MM.1S (cell line): ENCODE measurements around the gene ADCY5.

Experiments
- DNase-seq: peaks from one replicate; pipeline ENCODE4 v3.0.0-alpha.2; 2015
- H2AFZ ChIP-seq: fragments of 300-600 bp; sonication (generic); 2 replicates; pipeline ENCODE4 v1.6.0; 2016; ENCODE audit warnings: antibody characterized with exemption, low read length
- H3F3A ChIP-seq: fragments of 300-600 bp; sonication (generic); 2 replicates; pipeline ENCODE4 v1.6.1; 2016; ENCODE audit warnings: mild to moderate bottlenecking, antibody characterized with exemption, low read length, moderate library complexity, mixed read lengths; ENCODE audit not compliant: insufficient read depth
- H3K27ac ChIP-seq: fragments of 300-600 bp; sonication (generic); 2 replicates; pipeline ENCODE4 v1.5.1; 2016; ENCODE audit warnings: mild to moderate bottlenecking, low read length
- H3K27me3 ChIP-seq: fragments of 300-600 bp; sonication (generic); replicated peaks from 2 replicates; pipeline ENCODE4 v1.6.0; 2016; ENCODE audit warnings: low read length; ENCODE audit not compliant: insufficient read depth
- H3K36me3 ChIP-seq: fragments of 300-600 bp; sonication (generic); replicated peaks from 2 replicates; pipeline ENCODE4 v1.6.1; 2016; ENCODE audit warnings: mild to moderate bottlenecking, low read length, mixed read lengths; ENCODE audit not compliant: insufficient read depth
- H3K4me1 ChIP-seq: fragments of 300-600 bp; sonication (generic); 2 replicates; pipeline ENCODE4 v1.6.1; 2016; ENCODE audit warnings: low read length, mixed read lengths
- H3K4me2 ChIP-seq: fragments of 300-600 bp; sonication (generic); 2 replicates; pipeline ENCODE4 v1.6.0; 2016; ENCODE audit warnings: low read depth, low read length
- H3K4me3 ChIP-seq: fragments of 300-600 bp; sonication (generic); 2 replicates; pipeline ENCODE4 v1.5.1; 2016; ENCODE audit warnings: low read length, mixed read lengths
- H3K79me2 ChIP-seq: fragments of 300-600 bp; sonication (generic); 2 replicates; pipeline ENCODE4 v1.6.1; 2016; ENCODE audit warnings: mixed run types, low read length, mixed read lengths
- H3K9ac ChIP-seq: fragments of 300-600 bp; sonication (generic); 2 replicates; pipeline ENCODE4 v1.6.1; 2016; ENCODE audit warnings: low read length, mixed read lengths
- H3K9me2 ChIP-seq: fragments of 300-600 bp; sonication (generic); replicated peaks from 2 replicates; pipeline ENCODE4 v1.6.1; 2016; ENCODE audit warnings: mild to moderate bottlenecking, low read length, mixed read lengths; ENCODE audit not compliant: insufficient read depth
- H3K9me3 ChIP-seq: fragments of 300-600 bp; sonication (generic); replicated peaks from 2 replicates; pipeline ENCODE4 v1.6.1; 2016; ENCODE audit warnings: mild to moderate bottlenecking, low read length, mixed read lengths; ENCODE audit not compliant: insufficient read depth
- H4K20me1 ChIP-seq: fragments of 300-600 bp; sonication (generic); 2 replicates; pipeline ENCODE4 v1.6.1; 2016; ENCODE audit warnings: mild to moderate bottlenecking, low read length, moderate library complexity, mixed read lengths; ENCODE audit not compliant: insufficient read depth
- EZH2 ChIP-seq: fragments of 300-600 bp; sonication (generic); optimal IDR thresholded peaks from 2 replicates; pipeline ENCODE3; 2017; ENCODE audit warnings: low read depth, mild to moderate bottlenecking, antibody characterized with exemption, low read length, mixed read lengths
- EZH2phosphoT487 ChIP-seq: fragments of 300-600 bp; sonication (generic); IDR thresholded peaks from 2 replicates; pipeline ENCODE4 v1.6.1; 2018; ENCODE audit warnings: antibody characterized with exemption, low read length
- TF ChIP-seq, protein P1 (sequence below): fragments of 300-600 bp; sonication (generic); IDR thresholded peaks from 2 replicates; pipeline ENCODE4 v1.5.1; 2016; ENCODE audit warnings: antibody characterized with exemption, low read length, mixed read lengths

ADCY5 gene

DNA sequence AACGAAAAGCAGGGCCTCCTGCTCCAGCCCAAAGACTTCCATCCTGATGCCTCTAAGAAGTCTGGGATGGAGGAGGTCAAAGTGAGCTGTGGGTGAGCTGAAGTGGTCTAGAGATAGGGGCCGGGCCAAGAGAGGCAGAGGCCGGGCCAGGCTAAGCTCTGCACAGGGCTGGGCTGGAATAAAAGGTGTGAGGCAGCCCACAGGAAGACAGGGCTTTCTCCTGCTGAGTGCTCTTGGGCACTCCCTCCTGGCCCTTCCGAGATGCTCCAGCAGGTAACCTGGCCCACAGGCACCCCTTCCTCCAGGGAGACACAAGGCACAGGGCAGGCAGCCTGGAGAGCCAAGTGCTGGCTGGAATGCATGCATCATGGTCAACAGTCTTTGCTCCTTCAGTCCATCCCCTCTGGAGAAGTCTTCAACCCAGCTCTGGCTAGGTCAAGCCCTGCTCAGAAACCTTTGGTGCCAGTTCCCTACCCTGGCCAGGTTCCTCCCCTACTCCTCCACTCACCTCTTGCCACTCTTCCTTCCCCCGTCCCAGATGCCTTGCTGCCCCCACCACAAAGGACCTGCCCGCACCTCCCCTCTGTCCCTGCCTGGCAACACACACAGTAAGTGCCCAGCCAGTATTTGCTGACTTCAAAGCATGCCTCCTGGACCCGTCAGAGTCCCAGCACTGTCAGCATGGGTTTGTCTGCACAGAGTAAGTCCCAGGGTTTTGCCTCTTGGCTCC, 153.6 kb downstream of the ADCY5 start:
- H3K27ac ChIP-seq: no peak overlapping the region
- no peak for DNase-seq
- no peaks in the 10 kb centered on the region for H3K4me1 ChIP-seq
- no peak overlapping the region for H3K9ac ChIP-seq
- H3F3A ChIP-seq: no peaks in the 10 kb centered on the region
- 0 out of 2 replicates have a peak, but pooled peaks cover 8% of the 10 kb centered on the region for H3K27me3 ChIP-seq
- H4K20me1 ChIP-seq: no peaks in the 10 kb centered on the region
- no peaks in the 10 kb centered on the region for H3K36me3 ChIP-seq
- H3K4me2 ChIP-seq: no peak overlapping the region
- H2AFZ ChIP-seq: no peak overlapping the region
- H3K79me2 ChIP-seq: no peaks in the 10 kb centered on the region
- TF ChIP-seq EZH2 (no peak), EZH2phosphoT487 (no peak)
- TF ChIP-seq, protein P1, sequence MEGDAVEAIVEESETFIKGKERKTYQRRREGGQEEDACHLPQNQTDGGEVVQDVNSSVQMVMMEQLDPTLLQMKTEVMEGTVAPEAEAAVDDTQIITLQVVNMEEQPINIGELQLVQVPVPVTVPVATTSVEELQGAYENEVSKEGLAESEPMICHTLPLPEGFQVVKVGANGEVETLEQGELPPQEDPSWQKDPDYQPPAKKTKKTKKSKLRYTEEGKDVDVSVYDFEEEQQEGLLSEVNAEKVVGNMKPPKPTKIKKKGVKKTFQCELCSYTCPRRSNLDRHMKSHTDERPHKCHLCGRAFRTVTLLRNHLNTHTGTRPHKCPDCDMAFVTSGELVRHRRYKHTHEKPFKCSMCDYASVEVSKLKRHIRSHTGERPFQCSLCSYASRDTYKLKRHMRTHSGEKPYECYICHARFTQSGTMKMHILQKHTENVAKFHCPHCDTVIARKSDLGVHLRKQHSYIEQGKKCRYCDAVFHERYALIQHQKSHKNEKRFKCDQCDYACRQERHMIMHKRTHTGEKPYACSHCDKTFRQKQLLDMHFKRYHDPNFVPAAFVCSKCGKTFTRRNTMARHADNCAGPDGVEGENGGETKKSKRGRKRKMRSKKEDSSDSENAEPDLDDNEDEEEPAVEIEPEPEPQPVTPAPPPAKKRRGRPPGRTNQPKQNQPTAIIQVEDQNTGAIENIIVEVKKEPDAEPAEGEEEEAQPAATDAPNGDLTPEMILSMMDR: no peak
- H3K9me3 ChIP-seq: no peaks in the 10 kb centered on the region
- no peak overlapping the region for H3K4me3 ChIP-seq
- no peaks in the 10 kb centered on the region for H3K9me2 ChIP-seq

DNA sequence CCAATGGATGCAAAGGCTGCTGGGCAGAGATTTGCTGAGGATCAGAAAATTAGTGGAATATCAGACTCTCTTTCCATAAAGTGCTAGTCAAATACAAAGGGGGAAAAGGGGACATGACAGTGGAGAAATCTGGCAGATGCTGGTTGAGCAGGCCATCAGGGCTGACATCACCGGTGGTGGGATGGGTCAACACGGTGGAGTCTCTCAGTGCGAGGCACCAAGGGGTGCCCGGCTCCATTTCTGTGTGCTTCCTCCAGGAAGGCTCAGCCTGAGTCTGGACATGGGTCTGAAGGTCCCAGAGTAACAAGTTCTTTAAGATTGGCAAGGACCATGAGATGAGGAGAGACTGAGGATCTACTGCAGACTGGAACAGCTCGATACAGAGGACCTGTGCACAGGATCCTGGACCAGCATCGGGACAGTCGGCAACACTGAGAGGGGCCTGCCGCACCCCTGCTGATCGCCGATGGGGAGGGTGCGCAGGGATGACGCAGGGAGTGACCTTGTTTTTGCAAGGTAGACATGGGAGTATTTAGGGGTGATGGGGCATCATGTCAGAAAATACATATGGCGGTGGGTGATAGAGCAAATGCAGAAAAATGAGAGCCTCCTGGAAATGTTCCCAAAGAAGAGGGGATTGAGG, 154.5 kb downstream of the ADCY5 start:
- no peaks in the 10 kb centered on the region for H3K4me1 ChIP-seq
- no peaks in the 10 kb centered on the region for H3F3A ChIP-seq
- no peak overlapping the region for H3K4me3 ChIP-seq
- H2AFZ ChIP-seq: no peak overlapping the region
- no peak overlapping the region for H3K9ac ChIP-seq
- H4K20me1 ChIP-seq: no peaks in the 10 kb centered on the region
- no peaks in the 10 kb centered on the region for H3K79me2 ChIP-seq
- DNase-seq: no peak
- H3K9me2 ChIP-seq: no peaks in the 10 kb centered on the region
- no peak overlapping the region for H3K27ac ChIP-seq
- no peaks in the 10 kb centered on the region for H3K9me3 ChIP-seq
- H3K27me3 ChIP-seq: 0 out of 2 replicates have a peak, but pooled peaks cover 8% of the 10 kb centered on the region
- H3K4me2 ChIP-seq: no peak overlapping the region
- TF ChIP-seq, protein P1: no peak
- TF ChIP-seq EZH2phosphoT487 (no peak), EZH2 (no peak)
- no peaks in the 10 kb centered on the region for H3K36me3 ChIP-seq

DNA sequence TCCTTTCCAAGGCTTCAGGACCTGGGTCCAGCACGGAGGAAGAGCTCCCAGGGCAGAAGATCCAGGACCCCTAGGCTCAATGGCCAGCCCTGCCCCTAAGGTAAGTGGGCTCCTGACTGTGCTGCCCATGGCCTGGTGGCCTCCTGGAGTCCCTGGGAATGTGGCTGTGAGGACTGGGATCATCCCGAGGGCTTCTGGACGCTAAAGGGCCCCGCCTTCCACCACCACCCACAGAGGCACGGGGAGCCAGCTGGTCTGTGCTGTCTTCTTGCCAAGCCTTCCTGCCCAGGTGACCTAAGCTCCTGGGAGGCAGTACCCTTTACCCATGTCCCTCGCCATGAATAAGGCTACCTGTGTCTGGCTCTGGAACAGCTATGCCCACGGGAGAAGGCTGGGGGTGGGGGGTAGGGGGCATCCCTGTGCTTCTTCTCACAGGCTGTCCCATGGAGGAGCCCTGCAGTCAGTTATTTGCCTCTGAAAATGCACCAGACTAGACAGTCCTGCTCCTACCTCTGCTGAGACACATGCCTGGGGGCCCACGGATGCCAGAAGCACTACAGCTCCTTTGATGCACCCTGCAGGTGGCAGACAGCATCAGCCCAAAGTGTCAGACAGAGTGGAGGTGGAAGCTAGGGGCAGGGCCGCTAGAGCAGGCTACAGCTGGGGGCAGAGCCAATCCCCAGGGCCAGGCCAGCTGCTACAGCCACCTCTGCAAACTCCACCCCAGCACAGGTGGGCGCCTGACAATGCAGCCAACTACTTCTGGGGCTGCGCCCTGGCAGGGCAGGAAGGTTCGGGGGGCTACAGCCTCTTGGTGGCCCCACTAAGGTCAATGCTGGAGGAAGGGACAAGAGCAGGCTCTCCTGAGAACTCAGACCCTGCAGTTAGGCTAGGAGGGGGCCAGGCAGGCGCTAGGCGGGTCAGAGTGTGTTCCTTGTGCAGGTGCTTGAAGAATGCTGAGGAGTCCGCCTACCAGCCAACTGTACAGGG, 156.3 kb downstream of the ADCY5 start:
- Histone ChIP-seq H3K9me3 (no peaks in the 10 kb centered on the region), H3F3A (no peaks in the 10 kb centered on the region), H3K4me2 (no peak overlapping the region), H4K20me1 (no peaks in the 10 kb centered on the region), H3K9ac (no peak overlapping the region), H3K4me1 (no peaks in the 10 kb centered on the region), H2AFZ (no peak overlapping the region), H3K36me3 (no peaks in the 10 kb centered on the region), H3K27ac (no peak overlapping the region), H3K4me3 (no peak overlapping the region), H3K9me2 (no peaks in the 10 kb centered on the region), H3K27me3 (0 out of 2 replicates have a peak, but pooled peaks cover 8% of the 10 kb centered on the region), H3K79me2 (no peaks in the 10 kb centered on the region)
- DNase-seq: no peak
- no peak for TF ChIP-seq EZH2phosphoT487
- TF ChIP-seq, protein P1: no peak
- no peak for TF ChIP-seq EZH2
